ENCODE results near the gene RFT1.

The RFT1 gene

GRCh38 chr3:53131096-53131495 is 861 bp upstream of the RFT1 start:
- peak; percentile 58 for FAIRE-seq
- TF ChIP-seq POLR2A (IDR thresholded peaks at IDR 0.05; ENCODE audit: low read depth, low read length) (no peak), SPI1 (IDR thresholded peaks at IDR 0.05; ENCODE audit: low read depth, low read length) (no peak), POLR2AphosphoS5 (IDR thresholded peaks at IDR 0.05; ENCODE audit: low read depth, low read length) (no peak), POU2F2 (IDR thresholded peaks at IDR 0.05; ENCODE audit: low read depth, low read length) (no peak), TAF1 (IDR thresholded peaks at IDR 0.05; ENCODE audit: low read depth, low read length) (no peak), PAX5 (IDR thresholded peaks at IDR 0.05; ENCODE audit: insufficient read depth, low read length, severe bottlenecking) (no peak)

GRCh38 chr3:53129344-53129743 is 891 bp downstream of the RFT1 start:
- FAIRE-seq, result peak; percentile 78
- DNase-seq (ENCODE audit: insufficient read length, low spot score), result no peak
- TF ChIP-seq POU2F2 (IDR thresholded peaks at IDR 0.05; ENCODE audit: low read depth, low read length) (no peak), SPI1 (IDR thresholded peaks at IDR 0.05; ENCODE audit: low read depth, low read length) (no peak), PAX5 (IDR thresholded peaks at IDR 0.05; ENCODE audit: insufficient read depth, low read length, severe bottlenecking) (no peak), TAF1 (IDR thresholded peaks at IDR 0.05; ENCODE audit: low read depth, low read length) (no peak), POLR2A (IDR thresholded peaks at IDR 0.05; ENCODE audit: low read depth, low read length) (no peak), POLR2AphosphoS5 (IDR thresholded peaks at IDR 0.05; ENCODE audit: low read depth, low read length) (no peak)

More at GRCh38 chr3:53131096-53131495, 861 bp upstream of the RFT1 start:
- no peak for DNase-seq (ENCODE audit: insufficient read length, low spot score)

DNA sequence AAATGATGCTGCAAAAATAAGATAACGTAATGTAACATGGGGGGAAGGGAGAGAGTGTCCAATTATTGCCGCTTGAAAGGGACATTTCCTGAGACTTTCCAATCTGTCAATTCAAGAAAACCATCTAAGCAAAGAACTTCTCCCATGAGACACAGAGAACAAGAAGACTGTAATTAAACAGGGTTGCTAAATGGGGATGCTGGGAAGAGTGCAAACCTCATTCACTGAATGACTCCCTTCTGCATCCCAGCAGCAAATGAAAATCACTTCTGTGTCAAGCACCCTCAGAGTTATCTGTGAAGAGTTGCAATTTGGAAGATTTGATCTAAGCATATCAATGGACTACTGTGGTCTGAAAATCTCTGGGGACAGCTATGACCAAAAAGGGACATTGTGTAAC is 3.6 kb downstream of the RFT1 start:
- TF ChIP-seq POU2F2 (IDR thresholded peaks at IDR 0.05; ENCODE audit: low read depth, low read length), result no peak
- no peak for TF ChIP-seq PAX5 (IDR thresholded peaks at IDR 0.05; ENCODE audit: insufficient read depth, low read length, severe bottlenecking)
- no peak for TF ChIP-seq TAF1 (IDR thresholded peaks at IDR 0.05; ENCODE audit: low read depth, low read length)
- TF ChIP-seq POLR2A (IDR thresholded peaks at IDR 0.05; ENCODE audit: low read depth, low read length), result no peak
- TF ChIP-seq SPI1 (IDR thresholded peaks at IDR 0.05; ENCODE audit: low read depth, low read length), result no peak
- no peak for TF ChIP-seq POLR2AphosphoS5 (IDR thresholded peaks at IDR 0.05; ENCODE audit: low read depth, low read length)
- DNase-seq (ENCODE audit: insufficient read length, low spot score) (no peak), FAIRE-seq (no peak)

DNA sequence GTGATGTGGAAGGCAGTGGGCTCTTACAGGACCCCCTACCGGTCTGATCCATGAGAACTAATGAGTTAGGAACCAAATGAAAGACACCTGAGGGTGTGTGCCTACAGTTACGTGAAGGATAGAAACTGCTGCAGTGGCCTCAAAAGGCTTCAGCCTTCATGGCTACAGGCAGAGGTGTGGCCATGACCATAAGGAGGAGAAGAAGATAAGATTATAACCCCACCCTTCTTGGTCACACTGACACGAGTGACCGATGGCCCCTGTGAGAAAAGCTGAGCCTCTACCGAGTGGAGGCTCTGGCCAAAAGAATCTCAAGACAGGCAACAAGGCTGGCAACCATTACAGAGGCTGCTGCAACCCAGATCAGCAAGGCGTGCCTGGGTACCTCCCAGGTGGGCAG is 6.3 kb downstream of the RFT1 start:
- FAIRE-seq, result no peak
- TF ChIP-seq POLR2A (IDR thresholded peaks at IDR 0.05; ENCODE audit: low read depth, low read length) (no peak), TAF1 (IDR thresholded peaks at IDR 0.05; ENCODE audit: low read depth, low read length) (no peak), POU2F2 (IDR thresholded peaks at IDR 0.05; ENCODE audit: low read depth, low read length) (no peak), POLR2AphosphoS5 (IDR thresholded peaks at IDR 0.05; ENCODE audit: low read depth, low read length) (no peak), PAX5 (IDR thresholded peaks at IDR 0.05; ENCODE audit: insufficient read depth, low read length, severe bottlenecking) (no peak), SPI1 (IDR thresholded peaks at IDR 0.05; ENCODE audit: low read depth, low read length) (no peak)
- DNase-seq (ENCODE audit: insufficient read length, low spot score), result no peak

DNA sequence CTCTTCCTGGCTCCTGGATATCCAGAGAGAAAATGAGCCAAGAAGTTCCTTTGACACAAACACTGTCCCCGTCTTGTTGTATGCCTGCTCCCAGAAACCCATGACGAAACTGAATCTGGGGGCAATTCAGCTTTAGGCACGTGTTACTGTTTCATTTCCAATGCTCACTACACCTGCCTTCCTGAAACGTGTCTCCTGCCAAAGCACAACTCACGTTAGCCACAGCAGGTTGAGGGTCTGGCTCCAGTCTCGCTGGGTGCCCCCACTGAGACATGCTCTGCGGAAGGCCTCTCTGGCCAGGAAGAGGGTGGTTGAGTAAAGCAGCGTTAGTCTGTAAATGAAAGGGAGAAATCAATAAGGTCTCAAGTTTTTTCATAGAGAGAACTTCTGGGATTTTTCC is 6.7 kb downstream of the RFT1 start:
- DNase-seq (ENCODE audit: insufficient read length, low spot score) (no peak), FAIRE-seq (no peak)
- no peak for TF ChIP-seq POU2F2 (IDR thresholded peaks at IDR 0.05; ENCODE audit: low read depth, low read length)
- no peak for TF ChIP-seq POLR2AphosphoS5 (IDR thresholded peaks at IDR 0.05; ENCODE audit: low read depth, low read length)
- no peak for TF ChIP-seq POLR2A (IDR thresholded peaks at IDR 0.05; ENCODE audit: low read depth, low read length)
- TF ChIP-seq PAX5 (IDR thresholded peaks at IDR 0.05; ENCODE audit: insufficient read depth, low read length, severe bottlenecking), result no peak
- TF ChIP-seq SPI1 (IDR thresholded peaks at IDR 0.05; ENCODE audit: low read depth, low read length), result no peak
- TF ChIP-seq TAF1 (IDR thresholded peaks at IDR 0.05; ENCODE audit: low read depth, low read length), result no peak

DNA sequence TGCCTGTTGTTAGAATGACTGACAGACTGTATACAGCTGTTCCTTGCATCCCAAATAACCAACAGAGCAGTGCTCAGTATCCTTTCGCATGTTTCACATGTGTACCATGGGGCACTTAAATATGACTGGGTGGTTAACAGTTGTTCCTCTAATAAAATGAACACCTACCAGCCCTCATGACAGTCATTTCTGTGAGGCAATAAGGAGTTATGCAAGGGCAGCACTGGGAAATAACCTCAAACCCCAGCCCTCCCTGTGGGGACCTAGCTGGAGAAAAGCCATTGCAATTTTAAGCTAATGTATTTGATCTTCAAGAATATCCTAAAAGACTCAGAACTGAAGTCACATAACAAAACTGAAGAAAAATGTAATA is 7.3 kb downstream of the RFT1 start:
- no peak for TF ChIP-seq TAF1 (IDR thresholded peaks at IDR 0.05; ENCODE audit: low read depth, low read length)
- no peak for TF ChIP-seq POLR2A (IDR thresholded peaks at IDR 0.05; ENCODE audit: low read depth, low read length)
- TF ChIP-seq SPI1 (IDR thresholded peaks at IDR 0.05; ENCODE audit: low read depth, low read length), result no peak
- TF ChIP-seq POLR2AphosphoS5 (IDR thresholded peaks at IDR 0.05; ENCODE audit: low read depth, low read length), result no peak
- no peak for TF ChIP-seq PAX5 (IDR thresholded peaks at IDR 0.05; ENCODE audit: insufficient read depth, low read length, severe bottlenecking)
- no peak for TF ChIP-seq POU2F2 (IDR thresholded peaks at IDR 0.05; ENCODE audit: low read depth, low read length)
- no peak for DNase-seq (ENCODE audit: insufficient read length, low spot score)
- FAIRE-seq, result no peak

DNA sequence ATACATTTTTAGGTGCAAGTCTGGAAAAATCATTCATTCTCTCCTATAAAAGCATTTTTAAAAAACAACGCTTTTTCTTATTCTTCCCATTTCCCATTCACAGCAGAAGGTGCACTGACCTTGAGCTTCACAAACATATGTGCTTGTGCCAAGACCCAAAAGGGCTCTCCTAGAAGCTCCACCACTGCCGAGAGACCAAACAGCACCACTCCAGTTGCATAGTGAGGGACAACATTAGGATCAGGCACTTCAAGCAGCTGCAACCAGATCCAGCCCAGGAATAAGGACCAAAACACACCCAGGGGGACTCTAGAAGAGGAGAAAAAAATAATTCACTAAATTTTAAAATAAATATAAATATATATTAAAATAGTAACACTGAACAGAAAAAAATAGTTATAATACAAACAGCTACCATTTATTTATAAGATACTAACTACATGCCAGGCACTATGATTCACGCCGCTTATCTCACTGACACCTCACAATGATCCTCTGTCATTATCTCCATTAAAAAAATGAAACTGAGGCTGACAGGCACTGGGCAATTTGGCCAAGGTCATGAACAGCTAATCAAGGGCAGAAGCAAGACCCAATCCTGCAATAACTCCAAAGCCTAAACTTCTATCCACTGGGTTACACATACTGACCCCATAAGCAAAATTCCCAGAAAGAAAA is 7.8 kb downstream of the RFT1 start:
- DNase-seq (ENCODE audit: insufficient read length, low spot score), result no peak
- FAIRE-seq, result no peak
- TF ChIP-seq POU2F2 (IDR thresholded peaks at IDR 0.05; ENCODE audit: low read depth, low read length), result no peak
- no peak for TF ChIP-seq PAX5 (IDR thresholded peaks at IDR 0.05; ENCODE audit: insufficient read depth, low read length, severe bottlenecking)
- no peak for TF ChIP-seq POLR2A (IDR thresholded peaks at IDR 0.05; ENCODE audit: low read depth, low read length)
- TF ChIP-seq SPI1 (IDR thresholded peaks at IDR 0.05; ENCODE audit: low read depth, low read length), result no peak
- no peak for TF ChIP-seq POLR2AphosphoS5 (IDR thresholded peaks at IDR 0.05; ENCODE audit: low read depth, low read length)
- no peak for TF ChIP-seq TAF1 (IDR thresholded peaks at IDR 0.05; ENCODE audit: low read depth, low read length)

DNA sequence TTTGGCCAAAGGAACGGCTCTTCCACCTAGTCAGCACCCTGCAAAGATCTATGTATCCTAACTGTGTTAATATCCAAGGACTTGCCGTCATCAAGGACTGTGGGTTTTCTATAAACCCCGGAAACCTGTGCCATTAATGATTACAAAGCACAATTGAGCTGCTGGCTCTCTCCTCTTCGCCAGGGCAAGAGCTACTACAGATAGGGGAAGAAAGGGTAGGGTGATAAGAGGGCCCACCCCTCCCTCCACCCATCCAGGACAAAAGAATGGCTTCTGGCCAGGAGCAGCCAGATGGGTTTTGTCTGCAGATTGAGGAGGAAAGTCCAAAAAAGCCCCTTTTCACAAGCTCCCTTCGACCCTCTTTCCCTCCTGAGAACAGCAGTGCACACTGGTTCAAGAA is 9.9 kb downstream of the RFT1 start:
- TF ChIP-seq POU2F2 (IDR thresholded peaks at IDR 0.05; ENCODE audit: low read depth, low read length), result no peak
- TF ChIP-seq SPI1 (IDR thresholded peaks at IDR 0.05; ENCODE audit: low read depth, low read length), result no peak
- TF ChIP-seq PAX5 (IDR thresholded peaks at IDR 0.05; ENCODE audit: insufficient read depth, low read length, severe bottlenecking), result no peak
- TF ChIP-seq POLR2A (IDR thresholded peaks at IDR 0.05; ENCODE audit: low read depth, low read length), result no peak
- no peak for TF ChIP-seq POLR2AphosphoS5 (IDR thresholded peaks at IDR 0.05; ENCODE audit: low read depth, low read length)
- TF ChIP-seq TAF1 (IDR thresholded peaks at IDR 0.05; ENCODE audit: low read depth, low read length), result no peak
- FAIRE-seq (no peak), DNase-seq (ENCODE audit: insufficient read length, low spot score) (no peak)

DNA sequence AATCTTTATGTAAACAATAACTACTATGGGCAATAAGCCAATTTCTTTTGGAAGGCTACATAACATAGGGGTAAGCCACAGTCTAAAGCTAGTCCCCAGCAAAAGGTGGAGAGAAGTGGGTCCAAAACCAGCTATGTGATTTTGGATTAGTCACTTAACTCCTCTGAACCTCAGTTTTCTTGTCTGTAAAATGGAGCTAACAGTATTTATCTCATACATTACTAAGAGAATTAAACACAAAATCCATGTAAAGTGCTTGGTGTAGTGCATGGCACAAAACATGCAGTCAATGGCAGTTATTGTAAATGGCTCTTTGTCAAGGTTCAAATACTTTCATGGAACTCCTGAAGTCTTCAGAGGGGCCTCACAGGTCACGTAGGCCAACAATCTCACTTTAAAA is 13.3 kb downstream of the RFT1 start:
- no peak for FAIRE-seq
- no peak for DNase-seq (ENCODE audit: insufficient read length, low spot score)
- no peak for TF ChIP-seq PAX5 (IDR thresholded peaks at IDR 0.05; ENCODE audit: insufficient read depth, low read length, severe bottlenecking)
